NCI-H1417 (cell line): ENCODE measurements around the gene SLC6A17.
A peak's percentile ranks its signal among the peaks of the same experiment; 100 is the strongest.

ENCODE experiments used
- DNase-seq, 3 experiments: peaks; one replicate each; lab custom pipeline; 2025; lab: John Stamatoyannopoulos, UW

Gene SLC6A17

GRCh38 chr1:110173466-110174105 lies 23.3 kb downstream of the SLC6A17 start:
- no peak for DNase-seq

- DNase-seq = no peak
These were observed 24.7 kb downstream of the SLC6A17 start for GRCh38 chr1:110174961-110175360.

- peak; percentile 69 to 85 (median 71) for DNase-seq
These were observed 26.1 kb downstream of the SLC6A17 start for GRCh38 chr1:110176299-110176956.

GRCh38 chr1:110177775-110178174 lies 27.5 kb downstream of the SLC6A17 start:
- no peak for DNase-seq

GRCh38 chr1:110183642-110184167 lies 33.4 kb downstream of the SLC6A17 start:
- no peak for DNase-seq

GRCh38 chr1:110184446-110184845 lies 34.2 kb downstream of the SLC6A17 start:
- DNase-seq = no peak

GRCh38 chr1:110185181-110185580 lies 34.9 kb downstream of the SLC6A17 start:
- peak; percentile 80 to 93 (median 85) for DNase-seq

GRCh38 chr1:110186558-110186957 lies 36.3 kb downstream of the SLC6A17 start:
- DNase-seq = peak in 1 of 3 experiments; percentile 23

- peak in 1 of 3 experiments; percentile 41 for DNase-seq
These were observed 37.0 kb downstream of the SLC6A17 start for GRCh38 chr1:110187139-110187890.

GRCh38 chr1:110188035-110188618 lies 37.8 kb downstream of the SLC6A17 start:
- peak in 2 of 3 experiments; percentile 35 to 72 for DNase-seq

- no peak for DNase-seq
These were observed 38.9 kb downstream of the SLC6A17 start for GRCh38 chr1:110189181-110189580.

- DNase-seq = peak in 2 of 3 experiments; percentile 66 to 85
These were observed 40.1 kb downstream of the SLC6A17 start for GRCh38 chr1:110190282-110190929.

GRCh38 chr1:110192541-110192940 lies 42.2 kb downstream of the SLC6A17 start:
- no peak for DNase-seq

GRCh38 chr1:110195196-110195595 lies 44.9 kb downstream of the SLC6A17 start:
- no peak for DNase-seq

- peak; percentile 55 to 71 (median 55) for DNase-seq
These were observed 46.8 kb downstream of the SLC6A17 start for GRCh38 chr1:110196917-110197765.

- DNase-seq = no peak
These were observed 47.8 kb downstream of the SLC6A17 start for GRCh38 chr1:110197905-110198629.

- no peak for DNase-seq
These were observed 48.5 kb downstream of the SLC6A17 start for GRCh38 chr1:110198746-110199145.

GRCh38 chr1:110200190-110200589 lies 49.9 kb downstream of the SLC6A17 start:
- peak in 1 of 3 experiments; percentile 16 for DNase-seq

GRCh38 chr1:110200666-110201065 lies 50.4 kb downstream of the SLC6A17 start:
- DNase-seq = no peak
